Kidney epithelial cell (primary cell): ENCODE data around the gene FADS2. TPM values are rescaled to one million over a fixed set of nuclear protein-coding genes. Genes with fewer than 3 reads are reported as not detected.

Source experiments
- DNase-seq: peaks from one replicate; pipeline ENCODE4 v3.0.0-alpha.2; 2010; ENCODE audit warnings: low read depth
- H3K27me3 ChIP-seq: 2 replicates; pipeline ENCODE4 v1.6.0; 2011; ENCODE audit warnings: low read length; ENCODE audit not compliant: control insufficient read depth, insufficient read depth
- H3K36me3 ChIP-seq: 2 replicates; pipeline ENCODE4 v1.5.1; 2011; ENCODE audit warnings: low read length; ENCODE audit not compliant: control insufficient read depth, insufficient read depth
- H3K4me3 ChIP-seq: 2 replicates; pipeline ENCODE4 v1.5.1; 2011; ENCODE audit warnings: low read depth, mild to moderate bottlenecking, control low read depth, low read length
- CTCF ChIP-seq: IDR thresholded peaks from 2 replicates; pipeline ENCODE4 v1.5.1; 2011; ENCODE audit warnings: mild to moderate bottlenecking, moderate library complexity, low read length, control low read depth, inconsistent platforms; ENCODE audit not compliant: insufficient read depth, poor library complexity, severe bottlenecking
- total RNA-seq: library from RNA; depleted of rRNA; stranded (reverse); fragments of >200 nt; gene quantifications from 2 replicates; pipeline ENCODE4 v1.2.3, GENCODE V29; 2015

FADS2 gene
- total RNA-seq, 1 donor from 2014 or later, result 235 TPM

- Histone ChIP-seq H3K4me3 (no peak overlapping the region), H3K36me3 (no peaks in the 10 kb centered on the region), H3K27me3 (no peaks in the 10 kb centered on the region)
- no peak for DNase-seq
- TF ChIP-seq CTCF, result no peak
Measured at GRCh38 chr11:61832754-61833153, 4.7 kb downstream of the FADS2 start.

- H3K36me3 ChIP-seq, result no peaks in the 10 kb centered on the region
Measured at GRCh38 chr11:61833471-61833870, 5.4 kb downstream of the FADS2 start.

GRCh38 chr11:61833926-61834277, 5.8 kb downstream of the FADS2 start:
- TF ChIP-seq CTCF, result no peak
- Histone ChIP-seq H3K36me3 (no peaks in the 10 kb centered on the region), H3K4me3 (no peak overlapping the region), H3K27me3 (no peaks in the 10 kb centered on the region)
- no peak for DNase-seq

More at GRCh38 chr11:61833471-61833870, 5.4 kb downstream of the FADS2 start:
- TF ChIP-seq CTCF, result no peak
- DNase-seq, result no peak
- Histone ChIP-seq H3K4me3 (no peak overlapping the region), H3K27me3 (no peaks in the 10 kb centered on the region)

- no peak for DNase-seq
- Histone ChIP-seq H3K4me3 (no peak overlapping the region), H3K27me3 (no peaks in the 10 kb centered on the region), H3K36me3 (no peaks in the 10 kb centered on the region)
- no peak for TF ChIP-seq CTCF
Measured at GRCh38 chr11:61834278-61835048, 6.4 kb downstream of the FADS2 start.

- DNase-seq, result no peak
- no peak overlapping the region for H3K4me3 ChIP-seq
- no peaks in the 10 kb centered on the region for H3K27me3 ChIP-seq
- TF ChIP-seq CTCF, result no peak
- H3K36me3 ChIP-seq, result peaks cover 8% of the 10 kb centered on the region
Measured at GRCh38 chr11:61836193-61836592, 8.1 kb downstream of the FADS2 start.
